CD4-positive, alpha-beta T cell treated with Interleukin-1 beta for 1 hour (primary cell): ENCODE measurements around the gene CCDC88B.

Experiments
- DNase-seq, 2 donors: peaks; one replicate each; pipeline ENCODE4 v3.0.0-alpha.2; 2020 to 2022

CCDC88B gene, protein sequence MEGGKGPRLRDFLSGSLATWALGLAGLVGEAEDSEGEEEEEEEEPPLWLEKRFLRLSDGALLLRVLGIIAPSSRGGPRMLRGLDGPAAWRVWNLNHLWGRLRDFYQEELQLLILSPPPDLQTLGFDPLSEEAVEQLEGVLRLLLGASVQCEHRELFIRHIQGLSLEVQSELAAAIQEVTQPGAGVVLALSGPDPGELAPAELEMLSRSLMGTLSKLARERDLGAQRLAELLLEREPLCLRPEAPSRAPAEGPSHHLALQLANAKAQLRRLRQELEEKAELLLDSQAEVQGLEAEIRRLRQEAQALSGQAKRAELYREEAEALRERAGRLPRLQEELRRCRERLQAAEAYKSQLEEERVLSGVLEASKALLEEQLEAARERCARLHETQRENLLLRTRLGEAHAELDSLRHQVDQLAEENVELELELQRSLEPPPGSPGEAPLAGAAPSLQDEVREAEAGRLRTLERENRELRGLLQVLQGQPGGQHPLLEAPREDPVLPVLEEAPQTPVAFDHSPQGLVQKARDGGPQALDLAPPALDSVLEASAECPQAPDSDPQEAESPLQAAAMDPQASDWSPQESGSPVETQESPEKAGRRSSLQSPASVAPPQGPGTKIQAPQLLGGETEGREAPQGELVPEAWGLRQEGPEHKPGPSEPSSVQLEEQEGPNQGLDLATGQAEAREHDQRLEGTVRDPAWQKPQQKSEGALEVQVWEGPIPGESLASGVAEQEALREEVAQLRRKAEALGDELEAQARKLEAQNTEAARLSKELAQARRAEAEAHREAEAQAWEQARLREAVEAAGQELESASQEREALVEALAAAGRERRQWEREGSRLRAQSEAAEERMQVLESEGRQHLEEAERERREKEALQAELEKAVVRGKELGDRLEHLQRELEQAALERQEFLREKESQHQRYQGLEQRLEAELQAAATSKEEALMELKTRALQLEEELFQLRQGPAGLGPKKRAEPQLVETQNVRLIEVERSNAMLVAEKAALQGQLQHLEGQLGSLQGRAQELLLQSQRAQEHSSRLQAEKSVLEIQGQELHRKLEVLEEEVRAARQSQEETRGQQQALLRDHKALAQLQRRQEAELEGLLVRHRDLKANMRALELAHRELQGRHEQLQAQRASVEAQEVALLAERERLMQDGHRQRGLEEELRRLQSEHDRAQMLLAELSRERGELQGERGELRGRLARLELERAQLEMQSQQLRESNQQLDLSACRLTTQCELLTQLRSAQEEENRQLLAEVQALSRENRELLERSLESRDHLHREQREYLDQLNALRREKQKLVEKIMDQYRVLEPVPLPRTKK (N-terminal part only)

GRCh38 chr11:64339754-64340408 is at the start of gene CCDC88B:
TSS of gene CCDC88B (plus strand) at chr11:64340204. CDS start at chr11:64340267, 63 bp downstream.
- peak; percentile 91 to 94 for DNase-seq

DNA sequence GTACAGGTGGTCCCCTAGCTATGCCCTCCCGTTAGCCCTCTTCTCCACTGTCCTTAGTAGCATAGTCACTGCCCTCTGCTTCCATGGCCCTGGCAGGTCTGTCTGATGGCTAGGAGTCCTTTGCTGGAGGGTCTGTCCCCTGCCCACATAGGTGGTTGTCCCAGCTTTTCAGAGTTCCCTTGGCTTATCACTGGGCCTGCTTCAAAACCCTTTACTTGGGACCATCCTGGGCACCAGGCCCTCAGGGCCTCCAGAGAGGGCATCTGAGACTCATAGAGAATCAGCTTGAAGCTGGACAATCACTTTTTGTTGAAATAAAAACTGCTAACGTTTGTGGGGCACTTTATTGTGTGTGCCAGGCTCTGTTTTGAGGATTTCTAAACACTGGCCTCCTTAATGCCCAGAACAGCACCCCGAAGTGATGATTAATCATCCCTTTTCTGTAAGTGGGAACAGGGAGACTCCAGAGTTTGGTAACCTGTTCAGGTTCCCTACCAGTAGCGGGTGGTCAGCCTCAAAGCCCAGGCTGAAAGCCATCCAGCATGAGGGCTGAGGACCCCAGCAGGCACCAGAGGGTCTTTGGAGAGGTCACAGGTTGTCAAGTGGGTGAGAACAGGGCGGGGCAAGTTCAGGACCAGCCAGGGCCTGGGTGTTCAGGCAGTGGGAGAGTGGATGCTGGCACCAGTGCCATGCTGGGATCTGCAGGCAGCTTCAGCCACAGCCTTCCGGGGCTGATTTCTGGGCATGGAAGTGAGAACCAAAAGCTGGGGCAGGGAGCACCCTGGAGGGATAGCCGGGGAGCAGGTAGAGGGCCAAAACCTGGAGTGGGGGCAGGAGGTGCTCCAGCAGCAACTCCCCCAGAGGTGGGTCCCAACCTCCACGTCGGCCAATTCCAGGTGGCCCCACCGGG is 49.4 kb upstream of the CCDC88B start:
- DNase-seq: no peak

GRCh38 chr11:64291262-64291751 is 48.7 kb upstream of the CCDC88B start, which contains the start of gene KCNK4:
TSS of gene KCNK4 (plus strand) at chr11:64291302. CDS start at chr11:64293019, 1,717 bp downstream.
- no peak for DNase-seq

- DNase-seq: no peak
Measured at GRCh38 chr11:64291752-64292459, 48.1 kb upstream of the CCDC88B start.

DNA sequence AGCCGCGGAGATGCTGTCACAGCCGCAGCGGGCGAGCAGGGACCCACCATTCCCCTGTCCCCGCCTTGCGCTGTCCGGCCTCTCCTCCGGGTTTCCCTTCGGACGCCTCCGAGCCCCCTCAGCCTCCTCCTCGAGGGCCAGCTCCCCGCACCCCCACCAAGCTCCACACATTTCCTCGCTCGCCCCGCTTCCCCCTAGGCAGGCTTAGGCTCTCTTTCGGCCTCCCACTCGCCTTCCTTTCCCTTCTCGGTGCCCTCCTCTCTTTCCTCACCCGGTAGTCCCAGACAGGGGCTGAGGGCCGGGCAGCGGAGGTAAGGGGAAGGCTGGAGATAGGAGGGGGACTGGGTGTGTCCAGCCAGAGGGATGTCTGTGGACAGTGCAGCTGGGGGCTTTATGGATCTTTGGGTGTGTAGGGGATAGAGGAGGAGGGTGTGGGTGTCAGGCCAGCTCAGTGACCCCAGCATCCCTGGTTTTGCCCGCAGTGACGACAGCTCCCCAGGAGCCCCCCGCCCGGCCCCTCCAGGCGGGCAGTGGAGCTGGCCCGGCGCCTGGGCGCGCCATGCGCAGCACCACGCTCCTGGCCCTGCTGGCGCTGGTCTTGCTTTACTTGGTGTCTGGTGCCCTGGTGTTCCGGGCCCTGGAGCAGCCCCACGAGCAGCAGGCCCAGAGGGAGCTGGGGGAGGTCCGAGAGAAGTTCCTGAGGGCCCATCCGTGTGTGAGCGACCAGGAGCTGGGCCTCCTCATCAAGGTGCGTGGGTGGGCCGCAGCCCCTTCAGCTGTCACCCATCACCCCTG is 47.3 kb upstream of the CCDC88B start:
- DNase-seq: no peak

DNA sequence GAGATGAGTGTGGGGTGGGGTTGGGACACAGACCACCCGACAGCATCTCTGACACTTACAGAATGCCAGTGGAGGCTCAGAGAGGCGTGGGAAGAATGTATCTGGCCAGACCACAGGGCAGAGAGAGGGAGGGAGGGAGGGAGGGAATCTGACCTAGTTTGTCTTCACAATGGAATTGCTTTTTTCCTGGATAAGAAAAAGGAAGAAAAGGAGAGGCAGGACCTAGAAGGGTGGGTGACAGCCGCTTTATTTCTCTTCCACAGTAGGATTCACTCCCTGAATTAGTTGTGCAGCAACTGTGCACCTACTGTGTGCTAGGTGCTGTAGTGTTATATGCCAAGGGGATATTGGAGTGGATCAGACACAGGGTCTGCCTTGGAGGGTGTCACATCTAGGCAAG is 45.2 kb upstream of the CCDC88B start:
- DNase-seq: no peak

GRCh38 chr11:64295760-64296159 is 44.2 kb upstream of the CCDC88B start:
- no peak for DNase-seq

DNA sequence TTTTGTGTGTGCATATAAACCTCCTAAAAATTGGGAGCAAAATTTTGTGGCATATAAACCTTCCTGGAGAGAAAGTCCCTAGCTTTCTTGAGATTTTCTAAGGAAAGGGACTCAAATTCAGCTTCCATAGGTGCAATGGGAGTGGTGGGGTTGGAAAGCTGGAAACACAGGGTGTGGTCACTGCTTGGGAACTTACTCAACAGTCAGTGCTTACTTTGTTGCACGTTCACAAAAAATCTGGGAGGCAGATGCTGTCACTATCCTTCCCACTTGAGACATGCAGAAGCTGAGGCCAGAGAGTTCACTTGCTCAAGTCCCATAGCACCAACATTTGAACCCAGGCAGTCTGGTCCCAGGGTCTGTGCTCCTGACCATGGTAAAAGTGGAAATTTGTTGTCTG is 43.8 kb upstream of the CCDC88B start:
- DNase-seq: no peak

DNA sequence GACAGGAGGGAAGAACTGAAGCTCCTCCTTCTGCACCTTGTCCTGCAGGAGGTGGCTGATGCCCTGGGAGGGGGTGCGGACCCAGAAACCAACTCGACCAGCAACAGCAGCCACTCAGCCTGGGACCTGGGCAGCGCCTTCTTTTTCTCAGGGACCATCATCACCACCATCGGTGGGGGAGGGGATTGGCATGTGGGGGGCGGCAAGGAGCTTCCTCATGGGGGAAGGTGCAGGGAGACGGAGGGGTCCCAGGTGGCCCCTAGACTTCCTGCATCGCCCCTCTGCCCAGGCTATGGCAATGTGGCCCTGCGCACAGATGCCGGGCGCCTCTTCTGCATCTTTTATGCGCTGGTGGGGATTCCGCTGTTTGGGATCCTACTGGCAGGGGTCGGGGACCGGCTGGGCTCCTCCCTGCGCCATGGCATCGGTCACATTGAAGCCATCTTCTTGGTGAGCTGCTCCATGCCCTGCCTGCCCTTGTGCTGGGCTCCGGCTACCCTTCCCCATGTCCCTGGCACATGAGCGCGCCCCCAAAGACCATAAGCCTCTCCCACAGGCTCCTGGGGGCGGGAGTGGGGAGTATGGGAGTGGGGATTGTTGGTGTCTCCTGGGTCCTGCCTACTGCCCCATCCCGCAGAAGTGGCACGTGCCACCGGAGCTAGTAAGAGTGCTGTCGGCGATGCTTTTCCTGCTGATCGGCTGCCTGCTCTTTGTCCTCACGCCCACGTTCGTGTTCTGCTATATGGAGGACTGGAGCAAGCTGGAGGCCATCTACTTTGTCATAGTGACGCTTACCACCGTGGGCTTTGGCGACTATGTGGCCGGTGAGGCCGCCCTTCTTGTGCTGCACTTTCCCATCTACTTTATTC is 42.9 kb upstream of the CCDC88B start:
- DNase-seq: no peak

- no peak for DNase-seq
Measured at GRCh38 chr11:64297699-64298358, 42.2 kb upstream of the CCDC88B start.

GRCh38 chr11:64298966-64299846 is 40.8 kb upstream of the CCDC88B start:
- no peak for DNase-seq

GRCh38 chr11:64299847-64300648 is 40.0 kb upstream of the CCDC88B start, which contains the start of gene CATSPERZ:
TSS of gene CATSPERZ (plus strand) at chr11:64300358. CDS start at chr11:64300411, 53 bp downstream.
- peak; percentile 22 to 26 for DNase-seq

GRCh38 chr11:64303109-64304031 is 36.6 kb upstream of the CCDC88B start:
- DNase-seq: no peak

DNA sequence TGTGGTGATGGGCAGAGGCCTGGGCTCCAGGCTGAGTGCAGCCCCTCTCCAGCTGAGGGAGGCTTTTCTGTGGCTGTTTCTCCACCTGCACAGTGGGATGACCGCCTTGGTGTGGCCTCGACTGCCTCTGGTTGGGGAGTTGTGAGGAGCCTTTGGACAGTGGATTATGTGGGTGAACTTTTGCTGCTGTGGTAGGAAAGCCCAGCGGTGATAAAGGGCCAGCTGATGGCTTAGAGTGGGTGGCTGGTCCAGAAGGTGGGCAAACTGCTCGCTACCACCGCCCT is 36.0 kb upstream of the CCDC88B start:
- no peak for DNase-seq
